ENCODE data around the gene INSR. TPM values are rescaled to one million over a fixed set of nuclear protein-coding genes. Genes with fewer than 3 reads are reported as not detected.

The INSR gene
- total and polyA plus RNA-seq, 12 donors = 20.2 to 157 (median 99.0) TPM

GRCh38 chr19:7292352-7292949 is 1.8 kb downstream of the INSR start:
- DNase-seq (no peak), ATAC-seq (no peak)
- Histone ChIP-seq H3K4me3 (peak overlapping the region in 9 of 10 donors; percentile 91 to 100 (median 97)), H3K27me3 (no peaks in the 10 kb centered on the region), H3K9me3 (no peaks in the 10 kb centered on the region), H3K4me1 (peaks cover 0 to 54% (median 21%) of the 10 kb centered on the region in 9 donors), H3K27ac (peak overlapping the region; percentile 89 to 99 (median 97)), H3K36me3 (peaks cover 0 to 3% (median 0%) of the 10 kb centered on the region in 9 donors)
- intact Hi-C loops (cut with DNase I) = loop anchor here in 8 of 10 donors (5.0 to 10.0 kb wide), 5 partner anchors 45 to 138 kb away; no protein-coding TSS in a partner anchor
- 66 to 72% methylated on average over 12 of the region's 12 CpGs for WGBS, 2 donors
- no peak for TF ChIP-seq CTCF (IDR thresholded peaks at IDR 0.05)

GRCh38 chr19:7288977-7289376 is 5.2 kb downstream of the INSR start:
- ATAC-seq = no peak
- WGBS, 2 donors = 37 to 39% methylated on average over 6 of the region's 6 CpGs

GRCh38 chr19:7288131-7288530 is 6.1 kb downstream of the INSR start:
- no peak for DNase-seq
- Histone ChIP-seq H3K9me3 (no peaks in the 10 kb centered on the region), H3K36me3 (peaks cover 0 to 14% (median 0%) of the 10 kb centered on the region in 9 donors), H3K27ac (peak overlapping the region in 2 of 10 donors; percentile 3 to 48), H3K4me3 (no peak overlapping the region), H3K4me1 (peaks cover 0 to 43% (median 15%) of the 10 kb centered on the region in 9 donors), H3K27me3 (no peaks in the 10 kb centered on the region)
- TF ChIP-seq CTCF (IDR thresholded peaks at IDR 0.05) = no peak
- no peak for ATAC-seq
- WGBS, 2 donors = 100% methylated on average over 1 of the region's 1 CpG
- intact Hi-C loops (cut with DNase I) = loop anchor here in 1 of 10 donors (10.0 kb wide), 1 partner anchor 53 kb away; no protein-coding TSS in a partner anchor

More at GRCh38 chr19:7288977-7289376, 5.2 kb downstream of the INSR start:
- no peak for TF ChIP-seq CTCF (IDR thresholded peaks at IDR 0.05)
- Histone ChIP-seq H3K9me3 (no peaks in the 10 kb centered on the region), H3K27ac (peak overlapping the region in 3 of 10 donors; percentile 14 to 48 (median 40)), H3K36me3 (peaks cover 0 to 14% (median 0%) of the 10 kb centered on the region in 9 donors), H3K4me3 (no peak overlapping the region), H3K4me1 (peaks cover 0 to 45% (median 15%) of the 10 kb centered on the region in 9 donors), H3K27me3 (no peaks in the 10 kb centered on the region)
- intact Hi-C loops (cut with DNase I) = loop anchor here in 1 of 10 donors (10.0 kb wide), 1 partner anchor 54 kb away; no protein-coding TSS in a partner anchor
- DNase-seq = no peak

GRCh38 chr19:7287722-7288121 is 6.5 kb downstream of the INSR start:
- no peak for TF ChIP-seq CTCF (IDR thresholded peaks at IDR 0.05)
- peaks cover 0 to 39% (median 15%) of the 10 kb centered on the region in 9 donors for H3K4me1 ChIP-seq
- DNase-seq (no peak), ATAC-seq (no peak)
- H3K4me3 ChIP-seq = no peak overlapping the region
- intact Hi-C loops (cut with DNase I) = loop anchor here in 1 of 10 donors (10.0 kb wide), 1 partner anchor 53 kb away; no protein-coding TSS in a partner anchor
- H3K36me3 ChIP-seq = peaks cover 0 to 14% (median 0%) of the 10 kb centered on the region in 9 donors
- H3K9me3 ChIP-seq = no peaks in the 10 kb centered on the region
- H3K27me3 ChIP-seq = no peaks in the 10 kb centered on the region
- no peak overlapping the region for H3K27ac ChIP-seq
- WGBS, 2 donors = 76 to 78% methylated on average over 10 of the region's 10 CpGs

Data from heart right ventricle (tissue), 16 donors.